Smooth muscle cell (in vitro differentiated cells): Measurements from ENCODE around the gene FSHB. TPM values are rescaled to one million over a fixed set of nuclear protein-coding genes. Genes with fewer than 3 reads are reported as not detected.

Source experiments
- DNase-seq: peaks from one replicate; lab custom pipeline; 2025; ENCODE audit not compliant: unreplicated experiment; lab: John Stamatoyannopoulos, UW
- H2AFZ ChIP-seq: fragments of 200-600 bp; sonication (generic); 2 replicates; pipeline ENCODE4 v1.6.0; 2016; ENCODE audit warnings: antibody characterized with exemption, low read depth, mild to moderate bottlenecking
- H3F3A ChIP-seq: fragments of 200-600 bp; sonication (generic); 2 replicates; pipeline ENCODE4 v1.6.0; 2017; ENCODE audit warnings: antibody characterized with exemption, low read depth
- H3K27ac ChIP-seq: fragments of 200-600 bp; sonication (generic); 2 replicates; pipeline ENCODE4 v1.5.1; 2016; ENCODE audit warnings: low read depth, mild to moderate bottlenecking
- H3K27me3 ChIP-seq: fragments of 200-600 bp; sonication (generic); 2 replicates; pipeline ENCODE4 v1.6.1; 2016; ENCODE audit warnings: low read depth, mild to moderate bottlenecking
- H3K36me3 ChIP-seq: fragments of 200-600 bp; sonication (generic); 2 replicates; pipeline ENCODE4 v1.5.1; 2016; ENCODE audit warnings: low read depth
- H3K4me1 ChIP-seq: fragments of 200-600 bp; sonication (generic); 2 replicates; pipeline ENCODE4 v1.5.1; 2016; ENCODE audit warnings: low read depth
- H3K4me2 ChIP-seq: fragments of 200-600 bp; sonication (generic); 2 replicates; pipeline ENCODE4 v1.6.0; 2016; ENCODE audit warnings: mild to moderate bottlenecking
- H3K4me3 ChIP-seq: fragments of 200-600 bp; sonication (generic); 2 replicates; pipeline ENCODE4 v1.5.1; 2016; ENCODE audit warnings: mild to moderate bottlenecking
- H3K79me2 ChIP-seq: fragments of 200-600 bp; sonication (generic); 2 replicates; pipeline ENCODE4 v1.6.0; 2016; ENCODE audit warnings: low read depth, mild to moderate bottlenecking
- H3K9ac ChIP-seq: fragments of 200-600 bp; sonication (generic); 2 replicates; pipeline ENCODE4 v1.6.0; 2016; ENCODE audit warnings: low read depth
- H3K9me3 ChIP-seq: fragments of 200-600 bp; sonication (generic); replicated peaks from 2 replicates; pipeline ENCODE4 v1.5.1; 2016; ENCODE audit warnings: low read depth
- H4K20me1 ChIP-seq: fragments of 200-600 bp; sonication (generic); 2 replicates; pipeline ENCODE4 v1.6.0; 2016; ENCODE audit warnings: low read depth
- WGBS: methylation state at CpG from one replicate; pipeline ENCODE4 v1.1.7; 2016; ENCODE audit warnings: low lambda C conversion rate; 5-methylcytosine and 5-hydroxymethylcytosine counted together
- polyA plus RNA-seq: library from polyadenylated mRNA; unstranded; fragments of >200 nt; fragmentation: Nextera tagmentation; extraction: Ambion mirVana; gene quantifications from 2 replicates; pipeline ENCODE4 v1.2.1, GENCODE V29; 2016
- total RNA-seq: library from RNA; depleted of rRNA; stranded (reverse); fragments of >200 nt; gene quantifications from 2 replicates; pipeline ENCODE4 v1.2.3, GENCODE V29; 2014
- TF ChIP-seq, protein P1 (sequence below): fragments of 200-600 bp; sonication (generic); IDR thresholded peaks from 2 replicates; pipeline ENCODE4 v1.5.1; 2017; ENCODE audit warnings: borderline replicate concordance, mild to moderate bottlenecking, antibody characterized with exemption; ENCODE audit not compliant: insufficient read depth, poor library complexity, severe bottlenecking

FSHB gene
- total and polyA plus RNA-seq, 2 experiments from 2014 or later: not detected

DNA sequence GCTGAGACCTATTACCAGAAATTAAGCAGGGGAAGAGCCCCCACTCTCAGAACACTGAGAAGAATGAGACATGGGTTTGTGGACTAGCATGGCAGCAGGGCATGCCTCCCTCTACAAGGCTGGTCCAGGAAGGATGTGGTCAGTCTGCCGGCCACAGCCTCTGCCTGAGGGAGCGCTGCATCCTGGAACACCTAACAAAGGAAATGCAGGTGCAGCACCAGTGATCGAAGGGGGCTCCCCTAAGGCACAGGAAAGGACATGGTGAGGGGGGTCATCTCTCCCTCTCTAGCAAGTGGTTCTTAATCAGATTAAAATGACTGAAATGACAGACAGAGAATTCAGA lies 51.4 kb downstream of the FSHB start:
- H3K4me2 ChIP-seq: no peak overlapping the region
- H3K4me3 ChIP-seq: no peak overlapping the region
- H3K4me1 ChIP-seq: no peaks in the 10 kb centered on the region
- H3K9ac ChIP-seq: no peak overlapping the region
- H3K9me3 ChIP-seq: no peaks in the 10 kb centered on the region
- H3K27me3 ChIP-seq: no peaks in the 10 kb centered on the region
- no peaks in the 10 kb centered on the region for H3K36me3 ChIP-seq
- DNase-seq: no peak
- H3K79me2 ChIP-seq: no peaks in the 10 kb centered on the region
- no peaks in the 10 kb centered on the region for H3F3A ChIP-seq
- TF ChIP-seq, protein P1, sequence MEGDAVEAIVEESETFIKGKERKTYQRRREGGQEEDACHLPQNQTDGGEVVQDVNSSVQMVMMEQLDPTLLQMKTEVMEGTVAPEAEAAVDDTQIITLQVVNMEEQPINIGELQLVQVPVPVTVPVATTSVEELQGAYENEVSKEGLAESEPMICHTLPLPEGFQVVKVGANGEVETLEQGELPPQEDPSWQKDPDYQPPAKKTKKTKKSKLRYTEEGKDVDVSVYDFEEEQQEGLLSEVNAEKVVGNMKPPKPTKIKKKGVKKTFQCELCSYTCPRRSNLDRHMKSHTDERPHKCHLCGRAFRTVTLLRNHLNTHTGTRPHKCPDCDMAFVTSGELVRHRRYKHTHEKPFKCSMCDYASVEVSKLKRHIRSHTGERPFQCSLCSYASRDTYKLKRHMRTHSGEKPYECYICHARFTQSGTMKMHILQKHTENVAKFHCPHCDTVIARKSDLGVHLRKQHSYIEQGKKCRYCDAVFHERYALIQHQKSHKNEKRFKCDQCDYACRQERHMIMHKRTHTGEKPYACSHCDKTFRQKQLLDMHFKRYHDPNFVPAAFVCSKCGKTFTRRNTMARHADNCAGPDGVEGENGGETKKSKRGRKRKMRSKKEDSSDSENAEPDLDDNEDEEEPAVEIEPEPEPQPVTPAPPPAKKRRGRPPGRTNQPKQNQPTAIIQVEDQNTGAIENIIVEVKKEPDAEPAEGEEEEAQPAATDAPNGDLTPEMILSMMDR: no peak
- WGBS: 81% methylated on average over 3 of the region's 3 CpGs
- H3K27ac ChIP-seq: no peak overlapping the region
- no peaks in the 10 kb centered on the region for H4K20me1 ChIP-seq
- H2AFZ ChIP-seq: no peak overlapping the region

Other genes starting within 250 kb of the FSHB start
- gene KCNA4, start 214.0 kb upstream of the FSHB start, total RNA-seq: not detected in 2 replicates
- gene KCNA4, start 214.0 kb upstream of the FSHB start, polyA plus RNA-seq: not detected in 2 replicates
- gene ARL14EP, start 92.1 kb downstream of the FSHB start, total RNA-seq: 19.7 and 32.0 TPM in 2 replicates
- 20.7 and 23.4 TPM in 2 replicates for gene ARL14EP, start 92.1 kb downstream of the FSHB start, polyA plus RNA-seq